Liver (tissue), 9 donors: ENCODE results near the gene SHC2. TPM values are rescaled to one million over a fixed set of nuclear protein-coding genes. Genes with fewer than 3 reads are reported as not detected.

ENCODE experiments used
- DNase-seq: peaks from one replicate; pipeline ENCODE4 v3.0.0-alpha.2; 2017; ENCODE audit warnings: low spot score
- H3K27ac ChIP-seq, 2 donors: one replicate each; pipeline ENCODE4 v1.7.0; 2013; ENCODE audit warnings: inconsistent platforms in 2 of 2, low read length in 2 of 2, control low read depth in 1 of 2, low read depth in 1 of 2, mild to moderate bottlenecking in 1 of 2
- H3K27me3 ChIP-seq, 4 donors: one replicate each; pipeline versions ENCODE4 v1.6.1 to v1.7.0; 2013; ENCODE audit warnings: low read length in 3 of 4, inconsistent platforms in 1 of 4, mild to moderate bottlenecking in 1 of 4, moderate library complexity in 1 of 4; ENCODE audit not compliant: control insufficient read depth in 4 of 4, insufficient read depth in 4 of 4
- H3K36me3 ChIP-seq, 4 donors: one replicate each; pipeline versions ENCODE4 v1.6.1 to v1.7.0; 2013; ENCODE audit warnings: low read length in 3 of 4, mild to moderate bottlenecking in 3 of 4, low read depth in 1 of 4, moderate library complexity in 1 of 4; ENCODE audit not compliant: control insufficient read depth in 4 of 4, insufficient read depth in 3 of 4
- H3K4me1 ChIP-seq, 4 donors: one replicate each; pipeline versions ENCODE4 v1.6.1 to v1.7.0; 2013; ENCODE audit warnings: low read length in 3 of 4, mild to moderate bottlenecking in 3 of 4, moderate library complexity in 1 of 4; ENCODE audit not compliant: control insufficient read depth in 4 of 4, insufficient read depth in 4 of 4
- H3K4me3 ChIP-seq, 3 donors: one replicate each; pipeline versions ENCODE4 v1.6.1 to v1.7.0; 2013; ENCODE audit warnings: low read length in 3 of 3, control low read depth in 1 of 3, low read depth in 1 of 3, mild to moderate bottlenecking in 1 of 3
- H3K9ac ChIP-seq, 2 donors: one replicate each; pipeline ENCODE4 v1.7.0; 2013; ENCODE audit warnings: low read length in 2 of 2, mild to moderate bottlenecking in 2 of 2, moderate library complexity in 2 of 2, control low read depth in 1 of 2, low read depth in 1 of 2
- H3K9me3 ChIP-seq, 4 donors: one replicate each; pipeline versions ENCODE4 v1.6.1 to v1.7.0; 2013; ENCODE audit warnings: low read length in 3 of 4; ENCODE audit not compliant: control insufficient read depth in 4 of 4
- EGR1 ChIP-seq, 2 donors: IDR thresholded peaks; 2 replicates each; pipeline ENCODE4 v1.6.1; 2016 to 2018; ENCODE audit warnings: antibody characterized with exemption in 2 of 2, low read depth in 2 of 2
- FOXA1 ChIP-seq: IDR thresholded peaks from 2 replicates; pipeline ENCODE4 v1.6.1; 2016; ENCODE audit warnings: antibody characterized with exemption
- FOXA2 ChIP-seq: IDR thresholded peaks from 2 replicates; pipeline ENCODE4 v1.6.1; 2016; ENCODE audit warnings: antibody characterized with exemption
- GABPA ChIP-seq, 2 donors: IDR thresholded peaks in 1 of 2; conservative IDR thresholded peaks in 1 of 2; 2 replicates each; pipeline ENCODE4 v1.6.1; 2016; ENCODE audit warnings: antibody characterized with exemption in 2 of 2, mild to moderate bottlenecking in 1 of 2, moderate library complexity in 1 of 2
- HNF4G ChIP-seq: IDR thresholded peaks from 2 replicates; pipeline ENCODE4 v1.6.1; 2016; ENCODE audit warnings: antibody characterized with exemption
- JUND ChIP-seq, 2 donors: IDR thresholded peaks; 2 replicates each; pipeline ENCODE4 v1.6.1; 2016; ENCODE audit warnings: antibody characterized with exemption in 2 of 2
- RAD21 ChIP-seq, 2 donors: IDR thresholded peaks; 2 replicates each; pipeline ENCODE4 v1.6.1; 2016; ENCODE audit warnings: antibody characterized with exemption in 2 of 2, mild to moderate bottlenecking in 2 of 2
- RXRA ChIP-seq, 2 donors: IDR thresholded peaks; 2 replicates each; pipeline ENCODE4 v1.6.1; 2017 to 2018; ENCODE audit warnings: antibody characterized with exemption in 2 of 2, mild to moderate bottlenecking in 1 of 2
- SP1 ChIP-seq: IDR thresholded peaks from 2 replicates; pipeline ENCODE4 v1.6.1; 2018; ENCODE audit warnings: antibody characterized with exemption, mild to moderate bottlenecking
- TAF1 ChIP-seq: conservative IDR thresholded peaks from 2 replicates; pipeline ENCODE4 v1.6.1; 2016; ENCODE audit warnings: antibody characterized with exemption, mild to moderate bottlenecking
- YY1 ChIP-seq: IDR thresholded peaks from 2 replicates; pipeline ENCODE4 v1.6.1; 2016; ENCODE audit warnings: antibody characterized with exemption, mild to moderate bottlenecking
- WGBS: extraction: QIAGEN DNeasy Blood & Tissue Kit; methylation state at CpG from one replicate; pipeline ENCODE4 v1.1.7; 2013; 5-methylcytosine and 5-hydroxymethylcytosine counted together
- polyA plus RNA-seq, 2 donors: library from polyadenylated mRNA; stranded (reverse) in 1 of 2; unstranded in 1 of 2; fragments of 200-250 nt in 1 of 2; fragments of >200 nt in 1 of 2; fragmentation: Nextera tagmentation in 1 of 2; extraction: Ambion mirVana in 1 of 2; gene quantifications; one replicate each; pipeline versions ENCODE4 v1.2.1 to v1.2.3, GENCODE V29; 2013 to 2015
- total RNA-seq, 2 donors: library from RNA; depleted of rRNA; stranded (reverse); fragments of >200 nt; gene quantifications; one replicate each; pipeline ENCODE4 v1.2.3, GENCODE V29; 2014
- TF ChIP-seq, protein P1 (sequence below): IDR thresholded peaks from 2 replicates; pipeline ENCODE4 v1.6.1; 2016; ENCODE audit warnings: antibody characterized with exemption, mild to moderate bottlenecking
- TF ChIP-seq, protein P2 (sequence below): IDR thresholded peaks from 2 replicates; pipeline ENCODE4 v1.6.1; 2016; ENCODE audit warnings: antibody characterized with exemption
- TF ChIP-seq, protein P3 (sequence below): IDR thresholded peaks from 2 replicates; pipeline ENCODE4 v1.6.1; 2016; ENCODE audit warnings: antibody characterized with exemption
- TF ChIP-seq, protein P4 (sequence below): fragments of 150-350 bp; IDR thresholded peaks from 2 replicates; pipeline ENCODE4 v1.5.1; 2017; ENCODE audit warnings: improper control_type of control experiment, low read depth, low read length; ENCODE audit not compliant: missing input control
- donor health status: healthy.
- donor health status: healthy.
- donor health status: healthy.
- donor health status: healthy.
- donor health status: healthy.

Gene SHC2
- total and polyA plus RNA-seq, 4 donors: 15.6 to 43.0 (median 23.0) TPM

DNA sequence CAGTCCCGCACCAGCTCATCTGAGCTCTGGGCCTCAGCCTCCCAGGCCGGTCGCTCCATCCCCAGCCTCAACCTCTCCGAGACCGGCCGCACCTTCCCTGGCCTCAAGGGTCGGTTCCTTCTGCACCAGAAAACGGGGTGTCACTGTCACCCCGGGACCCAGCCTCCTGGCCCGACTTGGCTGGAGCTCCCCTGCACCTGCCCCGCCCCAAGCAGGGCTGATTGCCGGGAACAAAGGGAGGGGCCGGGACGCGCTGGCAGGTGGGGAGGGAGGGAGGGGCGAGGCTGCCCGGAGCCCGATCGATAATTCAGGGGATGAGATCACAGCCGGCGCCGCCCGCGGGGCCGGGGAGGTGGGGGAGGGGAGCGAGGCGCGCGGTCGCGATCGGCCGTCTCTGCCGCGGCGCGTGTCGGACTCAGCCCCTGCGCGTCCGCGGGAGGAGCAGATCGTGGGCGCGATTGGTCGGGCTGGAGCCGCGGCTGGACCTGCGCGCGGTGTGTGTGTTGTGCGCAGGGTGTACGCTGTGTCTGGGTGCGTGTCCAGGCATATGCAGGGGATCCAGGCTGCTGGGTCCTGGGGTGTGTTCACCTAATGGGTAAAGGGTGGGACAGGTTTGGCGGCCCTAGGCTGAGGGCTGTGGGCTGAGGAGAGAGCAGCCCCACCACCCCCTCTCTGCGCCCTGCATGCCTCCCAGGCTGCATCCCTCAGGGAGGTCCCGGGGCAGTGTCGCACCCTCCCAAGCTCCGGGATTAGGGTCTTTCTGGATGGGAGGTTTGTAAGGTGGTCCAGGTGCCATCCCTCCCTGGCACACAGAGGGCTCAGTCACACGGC lies 1.1 kb upstream of the SHC2 start:
- H3K9me3 ChIP-seq: no peaks in the 10 kb centered on the region
- no peaks in the 10 kb centered on the region for H3K27me3 ChIP-seq
- peaks cover 0 to 3% (median 0%) of the 10 kb centered on the region in 4 donors for H3K36me3 ChIP-seq
- H3K4me3 ChIP-seq: peak overlapping the region; percentile 54 to 91 (median 54)
- peak overlapping the region; percentile 31 to 34 for H3K27ac ChIP-seq
- 9% methylated on average over 60 of the region's 60 CpGs for WGBS
- peak overlapping the region in 1 of 2 donors; percentile 27 for H3K9ac ChIP-seq
- TF ChIP-seq JUND (IDR thresholded peaks at IDR 0.05) (peak in 1 of 2 donors; percentile 20), RAD21 (IDR thresholded peaks at IDR 0.05) (peak in 1 of 2 donors; percentile 6), YY1 (peak; percentile 25), SP1 (peak; percentile 28)
- TF ChIP-seq, protein P1, sequence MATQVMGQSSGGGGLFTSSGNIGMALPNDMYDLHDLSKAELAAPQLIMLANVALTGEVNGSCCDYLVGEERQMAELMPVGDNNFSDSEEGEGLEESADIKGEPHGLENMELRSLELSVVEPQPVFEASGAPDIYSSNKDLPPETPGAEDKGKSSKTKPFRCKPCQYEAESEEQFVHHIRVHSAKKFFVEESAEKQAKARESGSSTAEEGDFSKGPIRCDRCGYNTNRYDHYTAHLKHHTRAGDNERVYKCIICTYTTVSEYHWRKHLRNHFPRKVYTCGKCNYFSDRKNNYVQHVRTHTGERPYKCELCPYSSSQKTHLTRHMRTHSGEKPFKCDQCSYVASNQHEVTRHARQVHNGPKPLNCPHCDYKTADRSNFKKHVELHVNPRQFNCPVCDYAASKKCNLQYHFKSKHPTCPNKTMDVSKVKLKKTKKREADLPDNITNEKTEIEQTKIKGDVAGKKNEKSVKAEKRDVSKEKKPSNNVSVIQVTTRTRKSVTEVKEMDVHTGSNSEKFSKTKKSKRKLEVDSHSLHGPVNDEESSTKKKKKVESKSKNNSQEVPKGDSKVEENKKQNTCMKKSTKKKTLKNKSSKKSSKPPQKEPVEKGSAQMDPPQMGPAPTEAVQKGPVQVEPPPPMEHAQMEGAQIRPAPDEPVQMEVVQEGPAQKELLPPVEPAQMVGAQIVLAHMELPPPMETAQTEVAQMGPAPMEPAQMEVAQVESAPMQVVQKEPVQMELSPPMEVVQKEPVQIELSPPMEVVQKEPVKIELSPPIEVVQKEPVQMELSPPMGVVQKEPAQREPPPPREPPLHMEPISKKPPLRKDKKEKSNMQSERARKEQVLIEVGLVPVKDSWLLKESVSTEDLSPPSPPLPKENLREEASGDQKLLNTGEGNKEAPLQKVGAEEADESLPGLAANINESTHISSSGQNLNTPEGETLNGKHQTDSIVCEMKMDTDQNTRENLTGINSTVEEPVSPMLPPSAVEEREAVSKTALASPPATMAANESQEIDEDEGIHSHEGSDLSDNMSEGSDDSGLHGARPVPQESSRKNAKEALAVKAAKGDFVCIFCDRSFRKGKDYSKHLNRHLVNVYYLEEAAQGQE: no peak
- peaks cover 2 to 11% (median 6%) of the 10 kb centered on the region in 4 donors for H3K4me1 ChIP-seq
- peak; percentile 62 for DNase-seq

DNA sequence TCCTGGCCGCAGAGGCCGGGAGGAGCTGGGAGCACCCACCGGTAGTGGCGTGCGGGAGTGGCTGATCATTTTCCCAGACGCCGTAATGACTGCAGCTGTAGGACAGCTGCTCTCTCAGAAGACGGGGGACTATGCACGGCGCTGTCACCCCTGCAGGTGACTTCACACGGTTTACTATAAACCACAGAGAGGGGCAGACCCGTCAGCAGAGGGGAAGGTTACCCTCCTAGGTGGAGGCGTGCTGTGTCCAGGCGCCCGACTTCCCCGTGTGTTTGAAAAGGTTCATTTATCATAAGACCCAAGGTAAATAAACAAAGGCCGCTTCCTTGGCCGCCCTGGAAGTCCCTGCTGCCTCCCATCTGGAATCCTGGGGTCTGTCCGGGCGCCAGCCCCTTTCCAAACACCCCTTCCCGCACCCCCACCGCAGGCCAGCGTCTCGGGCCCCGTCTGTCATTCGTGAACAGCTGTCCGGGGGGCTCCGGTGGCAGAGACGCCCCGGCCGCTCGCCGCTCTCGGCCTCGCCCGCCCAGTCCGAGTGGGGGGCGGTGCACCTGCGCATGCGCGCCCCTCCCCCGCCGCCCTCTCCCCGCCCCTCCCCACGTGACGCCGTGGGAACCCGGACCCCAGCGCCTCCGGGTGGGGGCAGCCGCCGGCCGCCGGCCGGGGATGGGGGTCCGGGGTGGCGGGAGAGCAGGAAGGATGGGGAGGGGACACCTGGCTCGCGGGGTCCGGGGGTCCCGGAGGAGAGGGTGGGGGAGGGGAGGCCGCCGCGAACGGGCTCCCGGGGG lies 915 bp downstream of the SHC2 start:
- H3K36me3 ChIP-seq: peaks cover 0 to 6% (median 0%) of the 10 kb centered on the region in 4 donors
- H3K9me3 ChIP-seq: no peaks in the 10 kb centered on the region
- WGBS: 1% methylated on average over 66 of the region's 66 CpGs
- peak overlapping the region; percentile 3 to 69 for H3K27ac ChIP-seq
- H3K9ac ChIP-seq: peak overlapping the region; percentile 30 to 63
- H3K27me3 ChIP-seq: no peaks in the 10 kb centered on the region
- peak; percentile 72 for DNase-seq
- TF ChIP-seq RAD21 (IDR thresholded peaks at IDR 0.05): no peak
- TF ChIP-seq HNF4G: no peak
- no peak for TF ChIP-seq EGR1 (IDR thresholded peaks at IDR 0.05; ENCODE audit: low read depth in 2 of 2)
- TF ChIP-seq JUND (IDR thresholded peaks at IDR 0.05): no peak
- no peak for TF ChIP-seq FOXA2
- TF ChIP-seq, protein P1: no peak
- no peak for TF ChIP-seq TAF1
- TF ChIP-seq, protein P2, sequence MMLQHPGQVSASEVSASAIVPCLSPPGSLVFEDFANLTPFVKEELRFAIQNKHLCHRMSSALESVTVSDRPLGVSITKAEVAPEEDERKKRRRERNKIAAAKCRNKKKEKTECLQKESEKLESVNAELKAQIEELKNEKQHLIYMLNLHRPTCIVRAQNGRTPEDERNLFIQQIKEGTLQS: no peak
- TF ChIP-seq RXRA (IDR thresholded peaks at IDR 0.05): no peak
- TF ChIP-seq GABPA (IDR thresholded peaks at IDR 0.05 in 1 of 2, conservative IDR thresholded peaks at IDR 0.05 in 1 of 2): no peak
- TF ChIP-seq FOXA1: no peak
- TF ChIP-seq, protein P3, sequence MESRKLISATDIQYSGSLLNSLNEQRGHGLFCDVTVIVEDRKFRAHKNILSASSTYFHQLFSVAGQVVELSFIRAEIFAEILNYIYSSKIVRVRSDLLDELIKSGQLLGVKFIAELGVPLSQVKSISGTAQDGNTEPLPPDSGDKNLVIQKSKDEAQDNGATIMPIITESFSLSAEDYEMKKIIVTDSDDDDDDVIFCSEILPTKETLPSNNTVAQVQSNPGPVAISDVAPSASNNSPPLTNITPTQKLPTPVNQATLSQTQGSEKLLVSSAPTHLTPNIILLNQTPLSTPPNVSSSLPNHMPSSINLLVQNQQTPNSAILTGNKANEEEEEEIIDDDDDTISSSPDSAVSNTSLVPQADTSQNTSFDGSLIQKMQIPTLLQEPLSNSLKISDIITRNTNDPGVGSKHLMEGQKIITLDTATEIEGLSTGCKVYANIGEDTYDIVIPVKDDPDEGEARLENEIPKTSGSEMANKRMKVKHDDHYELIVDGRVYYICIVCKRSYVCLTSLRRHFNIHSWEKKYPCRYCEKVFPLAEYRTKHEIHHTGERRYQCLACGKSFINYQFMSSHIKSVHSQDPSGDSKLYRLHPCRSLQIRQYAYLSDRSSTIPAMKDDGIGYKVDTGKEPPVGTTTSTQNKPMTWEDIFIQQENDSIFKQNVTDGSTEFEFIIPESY: no peak
- TF ChIP-seq, protein P4, sequence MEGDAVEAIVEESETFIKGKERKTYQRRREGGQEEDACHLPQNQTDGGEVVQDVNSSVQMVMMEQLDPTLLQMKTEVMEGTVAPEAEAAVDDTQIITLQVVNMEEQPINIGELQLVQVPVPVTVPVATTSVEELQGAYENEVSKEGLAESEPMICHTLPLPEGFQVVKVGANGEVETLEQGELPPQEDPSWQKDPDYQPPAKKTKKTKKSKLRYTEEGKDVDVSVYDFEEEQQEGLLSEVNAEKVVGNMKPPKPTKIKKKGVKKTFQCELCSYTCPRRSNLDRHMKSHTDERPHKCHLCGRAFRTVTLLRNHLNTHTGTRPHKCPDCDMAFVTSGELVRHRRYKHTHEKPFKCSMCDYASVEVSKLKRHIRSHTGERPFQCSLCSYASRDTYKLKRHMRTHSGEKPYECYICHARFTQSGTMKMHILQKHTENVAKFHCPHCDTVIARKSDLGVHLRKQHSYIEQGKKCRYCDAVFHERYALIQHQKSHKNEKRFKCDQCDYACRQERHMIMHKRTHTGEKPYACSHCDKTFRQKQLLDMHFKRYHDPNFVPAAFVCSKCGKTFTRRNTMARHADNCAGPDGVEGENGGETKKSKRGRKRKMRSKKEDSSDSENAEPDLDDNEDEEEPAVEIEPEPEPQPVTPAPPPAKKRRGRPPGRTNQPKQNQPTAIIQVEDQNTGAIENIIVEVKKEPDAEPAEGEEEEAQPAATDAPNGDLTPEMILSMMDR: no peak
- H3K4me1 ChIP-seq: peaks cover 2 to 11% (median 6%) of the 10 kb centered on the region in 4 donors
- H3K4me3 ChIP-seq: peak overlapping the region; percentile 59 to 91 (median 75)
